ENCODE data around the gene BTNL8.

GRCh38 chr5:180862645-180863044, 36.3 kb upstream of the BTNL8 start:
- TF ChIP-seq, protein P1, sequence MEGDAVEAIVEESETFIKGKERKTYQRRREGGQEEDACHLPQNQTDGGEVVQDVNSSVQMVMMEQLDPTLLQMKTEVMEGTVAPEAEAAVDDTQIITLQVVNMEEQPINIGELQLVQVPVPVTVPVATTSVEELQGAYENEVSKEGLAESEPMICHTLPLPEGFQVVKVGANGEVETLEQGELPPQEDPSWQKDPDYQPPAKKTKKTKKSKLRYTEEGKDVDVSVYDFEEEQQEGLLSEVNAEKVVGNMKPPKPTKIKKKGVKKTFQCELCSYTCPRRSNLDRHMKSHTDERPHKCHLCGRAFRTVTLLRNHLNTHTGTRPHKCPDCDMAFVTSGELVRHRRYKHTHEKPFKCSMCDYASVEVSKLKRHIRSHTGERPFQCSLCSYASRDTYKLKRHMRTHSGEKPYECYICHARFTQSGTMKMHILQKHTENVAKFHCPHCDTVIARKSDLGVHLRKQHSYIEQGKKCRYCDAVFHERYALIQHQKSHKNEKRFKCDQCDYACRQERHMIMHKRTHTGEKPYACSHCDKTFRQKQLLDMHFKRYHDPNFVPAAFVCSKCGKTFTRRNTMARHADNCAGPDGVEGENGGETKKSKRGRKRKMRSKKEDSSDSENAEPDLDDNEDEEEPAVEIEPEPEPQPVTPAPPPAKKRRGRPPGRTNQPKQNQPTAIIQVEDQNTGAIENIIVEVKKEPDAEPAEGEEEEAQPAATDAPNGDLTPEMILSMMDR (IDR thresholded peaks at IDR 0.05; ENCODE audit: insufficient read depth, low read depth, low read length): no peak
- no peak for TF ChIP-seq EZH2 (IDR thresholded peaks at IDR 0.05; ENCODE audit: insufficient read depth, low read length)
